ENCODE measurements around the gene MARS1. TPM values are rescaled to one million over a fixed set of nuclear protein-coding genes. Genes with fewer than 3 reads are reported as not detected.

Gene MARS1
- total RNA-seq, 1 donor from 2014 or later, result 283 TPM

Other genes starting within 250 kb of the MARS1 start
- gene STAC3, start 236.9 kb upstream of the MARS1 start, total RNA-seq, result 3.1 and 4.2 TPM in 2 replicates
- 39.0 and 44.6 TPM in 2 replicates for gene R3HDM2, start 57.0 kb upstream of the MARS1 start, total RNA-seq
- 0.15 TPM in 1 of 2 replicates, not detected in the other for gene INHBC, start 53.3 kb upstream of the MARS1 start, total RNA-seq
- 0.22 and 0.41 TPM in 2 replicates for gene INHBE, start 32.8 kb upstream of the MARS1 start, total RNA-seq
- 1.5 and 2.5 TPM in 2 replicates for gene GLI1, start 28.3 kb upstream of the MARS1 start, total RNA-seq
- gene ARHGAP9, start 8.2 kb upstream of the MARS1 start, total RNA-seq, result 102 TPM in 2 replicates
- 17.8 and 18.1 TPM in 2 replicates for gene DDIT3, start 32.4 kb downstream of the MARS1 start, total RNA-seq
- gene MBD6, start 34.8 kb downstream of the MARS1 start, total RNA-seq, result 63.3 and 66.8 TPM in 2 replicates
- 78.6 and 83.5 TPM in 2 replicates for gene DCTN2, start 59.1 kb downstream of the MARS1 start, total RNA-seq
- 2.4 TPM in 2 replicates for gene KIF5A, start 62.0 kb downstream of the MARS1 start, total RNA-seq
- 22.8 and 25.7 TPM in 2 replicates for gene PIP4K2C, start 103.1 kb downstream of the MARS1 start, total RNA-seq
- 16.8 and 18.5 TPM in 2 replicates for gene DTX3, start 116.8 kb downstream of the MARS1 start, total RNA-seq
- gene ARHGEF25, start 123.4 kb downstream of the MARS1 start, total RNA-seq, result 0.60 and 1.5 TPM in 2 replicates
- gene B4GALNT1, start 145.1 kb downstream of the MARS1 start, total RNA-seq, result 4.4 and 4.6 TPM in 2 replicates
- gene OS9, start 206.1 kb downstream of the MARS1 start, total RNA-seq, result 99.6 and 100.0 TPM in 2 replicates

Data from activated T-helper 1 cell treated with anti-CD3 and anti-CD28 coated beads, Interleukin-12 subunit alpha, Interleukin-12 subunit beta, Interleukin-2, Interleukin-4 antibody, amounts not matched to agents 30 ng/mL and 10 ng/mL and 1 ng/mL, durations not matched to agents 14 hours and 24 hours and 36 hours (primary cell).